Activated T-cell treated with anti-CD3 and anti-CD28 coated beads, Interleukin-2, amount 50 U/mL, for 72 hours (primary cell): ENCODE measurements around the gene GLA. TPM values are rescaled to one million over a fixed set of nuclear protein-coding genes. Genes with fewer than 3 reads are reported as not detected.

Experiments
- ATAC-seq, 2 donors: fragments of 150-1000 bp; cut with Tn5 transposase; replicated peaks in 1 of 2; 2 replicates each; pipeline ENCODE4 v1.10.0; 2021; ENCODE audit warnings: moderate library complexity in 2 of 2, mild to moderate bottlenecking in 1 of 2
- DNase-seq, 2 donors: peaks; one replicate each; pipeline ENCODE4 v3.0.0; 2021 to 2022; ENCODE audit warnings: mixed read lengths in 1 of 2
- H3K27ac Mint-ChIP-seq: one replicate; pipeline ENCODE4 v1.8.0; 2022; ENCODE audit warnings: mild to moderate bottlenecking, moderate library complexity, mixed read lengths
- H3K27me3 Mint-ChIP-seq: one replicate; pipeline ENCODE4 v1.8.0; 2022; ENCODE audit warnings: low read depth, mixed read lengths
- H3K36me3 Mint-ChIP-seq, 2 donors: one replicate each; pipeline ENCODE4 v1.8.0; 2022; ENCODE audit warnings: mixed read lengths in 2 of 2, mild to moderate bottlenecking in 1 of 2; ENCODE audit not compliant: insufficient read depth in 2 of 2
- H3K4me1 Mint-ChIP-seq: one replicate; pipeline ENCODE4 v1.8.0; 2022; ENCODE audit warnings: low read depth, mixed read lengths
- H3K4me3 Mint-ChIP-seq, 2 donors: one replicate each; pipeline ENCODE4 v1.8.0; 2022; ENCODE audit warnings: mild to moderate bottlenecking in 2 of 2, mixed read lengths in 2 of 2, moderate library complexity in 2 of 2
- H3K9me3 Mint-ChIP-seq, 2 donors: one replicate each; pipeline ENCODE4 v1.8.0; 2022; ENCODE audit warnings: mixed read lengths in 2 of 2
- total RNA-seq, 2 donors: library from RNA; stranded (reverse); gene quantifications; one replicate each; pipeline ENCODE4 v1.2.3, GENCODE V29; 2022

Gene GLA
- total RNA-seq, 2 donors from 2014 or later, result 43.7 to 48.1 TPM

- H3K27ac Mint-ChIP-seq, result peak overlapping the region; percentile 80
- H3K9me3 Mint-ChIP-seq, result no peaks in the 10 kb centered on the region
- H3K27me3 Mint-ChIP-seq, result peaks cover 19% of the 10 kb centered on the region
- peaks cover 43% of the 10 kb centered on the region for H3K4me1 Mint-ChIP-seq
- peak overlapping the region in 1 of 2 donors; percentile 41 for H3K4me3 Mint-ChIP-seq
- H3K36me3 Mint-ChIP-seq, result peaks cover 0 to 8% of the 10 kb centered on the region in 2 donors
- DNase-seq (no peak), ATAC-seq (no peak)
These were observed 9.0 kb upstream of the GLA start for GRCh38 chrX:101416691-101417090.

DNA sequence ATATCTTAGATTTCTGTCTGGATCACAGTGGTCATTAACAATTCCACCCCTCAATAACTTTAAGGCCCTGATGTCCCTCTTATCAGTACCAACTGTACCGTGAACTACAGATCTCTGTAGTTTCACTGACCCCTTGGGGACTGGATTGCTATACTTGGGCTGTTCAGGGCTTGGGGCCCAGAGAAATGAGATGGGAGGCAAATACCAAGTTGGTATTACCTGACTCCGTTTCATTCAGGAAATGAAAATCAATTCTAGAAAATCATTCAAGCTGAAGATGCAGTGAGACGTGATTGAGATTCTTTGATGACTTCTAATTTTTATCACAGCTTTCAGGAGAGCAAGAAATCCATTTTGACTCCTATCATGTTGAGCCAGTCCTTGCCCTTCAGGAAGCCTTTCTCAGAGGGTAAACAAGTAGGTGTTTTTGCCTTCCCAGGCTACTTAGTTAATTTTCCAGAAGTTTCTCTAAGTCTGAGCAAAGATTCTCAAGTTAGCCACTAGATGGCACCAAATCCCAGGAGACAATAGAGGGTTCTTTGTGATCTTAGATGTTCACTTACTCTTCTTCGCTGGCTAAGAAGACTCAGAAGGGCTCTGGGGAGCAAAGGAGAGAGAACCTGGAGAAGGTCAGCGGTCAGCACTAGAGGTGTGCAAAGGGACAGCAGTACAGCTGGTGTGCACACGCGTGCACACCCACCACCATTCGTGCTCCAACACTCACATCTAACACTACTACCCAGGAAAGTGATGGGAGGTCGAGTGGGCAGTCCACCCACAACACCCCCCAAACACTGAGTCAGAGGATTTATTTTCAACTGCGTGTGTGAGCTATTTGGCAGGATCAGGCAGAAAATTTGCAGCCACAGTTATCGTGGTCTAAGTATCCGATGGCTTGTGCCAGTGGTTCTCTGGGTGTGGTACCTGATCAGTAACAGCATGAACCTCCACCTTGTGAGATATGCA, 7.7 kb upstream of the GLA start:
- ATAC-seq, result peak; percentile 63 to 72

DNA sequence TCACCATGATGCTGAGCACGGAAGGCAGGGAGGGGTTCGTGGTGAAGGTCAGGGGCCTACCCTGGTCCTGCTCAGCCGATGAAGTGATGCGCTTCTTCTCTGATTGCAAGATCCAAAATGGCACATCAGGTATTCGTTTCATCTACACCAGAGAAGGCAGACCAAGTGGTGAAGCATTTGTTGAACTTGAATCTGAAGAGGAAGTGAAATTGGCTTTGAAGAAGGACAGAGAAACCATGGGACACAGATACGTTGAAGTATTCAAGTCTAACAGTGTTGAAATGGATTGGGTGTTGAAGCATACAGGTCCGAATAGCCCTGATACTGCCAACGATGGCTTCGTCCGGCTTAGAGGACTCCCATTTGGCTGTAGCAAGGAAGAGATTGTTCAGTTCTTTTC, 4.3 kb upstream of the GLA start:
- Mint-ChIP-seq H3K4me1 (peaks cover 37% of the 10 kb centered on the region), H3K4me3 (peak overlapping the region in 1 of 2 donors; percentile 25), H3K27me3 (no peaks in the 10 kb centered on the region), H3K9me3 (no peaks in the 10 kb centered on the region), H3K27ac (peak overlapping the region; percentile 86), H3K36me3 (peaks cover 5 to 13% of the 10 kb centered on the region in 2 donors)
- ATAC-seq (no peak), DNase-seq (no peak)

More for the DNA sequence above, 7.7 kb upstream of the GLA start:
- Mint-ChIP-seq H3K36me3 (peaks cover 0 to 8% of the 10 kb centered on the region in 2 donors), H3K9me3 (no peaks in the 10 kb centered on the region), H3K4me1 (peaks cover 48% of the 10 kb centered on the region), H3K27ac (peak overlapping the region; percentile 93), H3K4me3 (peak overlapping the region; percentile 59 to 66), H3K27me3 (peaks cover 15% of the 10 kb centered on the region)
- DNase-seq, result peak; percentile 38

DNA sequence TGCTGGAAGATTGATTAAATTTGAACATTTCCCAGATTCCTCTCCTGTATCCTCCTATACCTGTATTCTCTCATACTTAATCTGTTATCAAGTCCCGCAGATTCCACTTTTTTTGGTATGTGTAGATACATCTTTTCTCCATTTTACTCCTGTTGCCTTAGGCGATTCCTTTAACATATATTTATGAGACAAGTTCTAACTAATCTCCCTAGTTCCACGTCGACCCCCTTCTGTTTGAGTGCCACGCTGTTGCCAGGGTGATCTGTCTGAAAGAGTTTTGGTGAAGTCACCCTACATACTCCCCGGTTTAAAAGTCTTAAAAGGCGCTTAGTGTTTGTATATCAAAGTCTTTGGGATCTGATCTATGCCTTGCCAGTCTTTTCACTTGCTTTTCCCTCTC, 2.7 kb upstream of the GLA start:
- H3K9me3 Mint-ChIP-seq, result no peaks in the 10 kb centered on the region
- DNase-seq (no peak), ATAC-seq (no peak)
- H3K4me3 Mint-ChIP-seq, result peak overlapping the region; percentile 70 to 95
- peak overlapping the region; percentile 96 for H3K27ac Mint-ChIP-seq
- H3K36me3 Mint-ChIP-seq, result peaks cover 7 to 14% of the 10 kb centered on the region in 2 donors
- peaks cover 33% of the 10 kb centered on the region for H3K4me1 Mint-ChIP-seq
- no peaks in the 10 kb centered on the region for H3K27me3 Mint-ChIP-seq

GRCh38 chrX:101409043-101409442, 1.3 kb upstream of the GLA start:
- H3K27ac Mint-ChIP-seq, result peak overlapping the region; percentile 87
- peaks cover 24% of the 10 kb centered on the region for H3K4me1 Mint-ChIP-seq
- DNase-seq (no peak), ATAC-seq (no peak)
- no peaks in the 10 kb centered on the region for H3K27me3 Mint-ChIP-seq
- peak overlapping the region; percentile 85 to 96 for H3K4me3 Mint-ChIP-seq
- H3K9me3 Mint-ChIP-seq, result no peaks in the 10 kb centered on the region
- H3K36me3 Mint-ChIP-seq, result peaks cover 11 to 14% of the 10 kb centered on the region in 2 donors

DNA sequence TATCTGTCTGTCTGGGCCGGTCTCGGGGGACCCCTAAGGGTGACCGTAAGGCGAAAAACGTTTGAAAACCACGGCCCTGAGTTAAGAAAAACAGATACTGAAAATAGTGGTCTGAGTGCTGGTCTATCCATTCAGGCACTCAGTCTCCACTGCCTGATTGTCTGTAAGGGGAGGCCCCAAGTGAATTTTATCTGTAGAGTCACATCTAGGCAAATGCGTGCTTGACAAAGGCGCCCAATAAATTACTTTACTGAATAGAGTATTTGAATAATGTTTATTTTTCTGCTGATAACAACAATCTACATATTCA, 762 bp upstream of the GLA start:
- no peak for DNase-seq
- no peak for ATAC-seq
- peaks cover 12 to 14% of the 10 kb centered on the region in 2 donors for H3K36me3 Mint-ChIP-seq
- peak overlapping the region; percentile 85 to 96 for H3K4me3 Mint-ChIP-seq
- no peaks in the 10 kb centered on the region for H3K9me3 Mint-ChIP-seq
- H3K27me3 Mint-ChIP-seq, result no peaks in the 10 kb centered on the region
- H3K4me1 Mint-ChIP-seq, result peaks cover 23% of the 10 kb centered on the region
- H3K27ac Mint-ChIP-seq, result peak overlapping the region; percentile 97

DNA sequence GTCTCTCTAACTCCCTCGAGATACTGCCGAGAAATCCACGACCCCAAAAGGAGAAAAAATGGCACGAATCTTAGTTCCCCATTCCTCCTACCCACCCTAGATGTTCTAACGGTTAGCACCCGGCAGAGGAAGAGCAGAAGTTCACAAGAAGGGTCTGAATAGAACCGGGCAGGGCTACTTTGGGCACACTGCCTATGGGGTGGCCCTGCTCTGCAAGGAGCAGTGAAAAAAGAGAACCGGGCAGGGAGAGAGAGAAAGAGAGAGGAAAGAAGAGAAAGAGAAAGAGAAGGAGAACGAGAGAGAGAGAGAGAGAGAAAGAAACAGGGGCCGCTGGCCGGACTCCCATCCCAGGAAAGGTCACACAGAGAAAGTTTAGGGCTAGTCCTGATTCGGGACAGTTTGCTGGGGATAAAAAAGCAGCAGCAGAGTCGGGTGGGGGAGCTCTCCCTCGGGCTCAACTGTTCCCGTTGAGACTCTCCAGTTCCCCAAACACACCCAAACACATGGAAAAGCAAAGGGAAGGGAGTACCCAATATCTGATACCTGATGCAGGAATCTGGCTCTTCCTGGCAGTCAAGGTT, 468 bp downstream of the GLA start:
- H3K4me3 Mint-ChIP-seq, result peak overlapping the region; percentile 85 to 96
- peaks cover 10 to 16% of the 10 kb centered on the region in 2 donors for H3K36me3 Mint-ChIP-seq
- H3K4me1 Mint-ChIP-seq, result peaks cover 10% of the 10 kb centered on the region
- ATAC-seq (no peak), DNase-seq (no peak)
- no peaks in the 10 kb centered on the region for H3K9me3 Mint-ChIP-seq
- H3K27ac Mint-ChIP-seq, result peak overlapping the region; percentile 97
- no peaks in the 10 kb centered on the region for H3K27me3 Mint-ChIP-seq

- H3K4me1 Mint-ChIP-seq, result no peaks in the 10 kb centered on the region
- no peak for ATAC-seq
- no peak overlapping the region for H3K4me3 Mint-ChIP-seq
- no peaks in the 10 kb centered on the region for H3K27me3 Mint-ChIP-seq
- H3K27ac Mint-ChIP-seq, result no peak overlapping the region
- H3K36me3 Mint-ChIP-seq, result peaks cover 6 to 17% of the 10 kb centered on the region in 2 donors
- no peaks in the 10 kb centered on the region for H3K9me3 Mint-ChIP-seq
- DNase-seq, result no peak
These were observed 7.9 kb downstream of the GLA start for GRCh38 chrX:101399825-101400224.

DNA sequence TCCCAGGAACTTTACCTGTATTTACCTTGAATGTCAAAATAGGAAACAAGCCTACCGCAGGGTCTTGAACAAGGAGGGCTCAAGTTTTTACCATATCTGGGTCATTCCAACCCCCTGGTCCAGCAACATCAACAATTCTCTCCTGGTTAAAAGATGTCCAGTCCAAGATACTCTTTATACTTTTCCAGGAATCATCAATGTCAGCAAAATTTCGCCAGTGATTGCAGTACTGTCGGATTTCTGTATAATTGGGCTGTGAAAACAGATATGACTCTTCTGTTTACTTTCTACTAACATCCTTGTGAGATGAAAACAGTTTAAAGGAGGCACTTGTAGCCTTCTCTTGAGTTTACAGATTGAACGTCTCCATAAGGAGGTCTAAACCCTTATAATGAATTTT, 9.0 kb downstream of the GLA start:
- DNase-seq (no peak), ATAC-seq (no peak)
- H3K27ac Mint-ChIP-seq, result no peak overlapping the region
- no peak overlapping the region for H3K4me3 Mint-ChIP-seq
- H3K4me1 Mint-ChIP-seq, result peaks cover 4% of the 10 kb centered on the region
- no peaks in the 10 kb centered on the region for H3K9me3 Mint-ChIP-seq
- peaks cover 6 to 18% of the 10 kb centered on the region in 2 donors for H3K36me3 Mint-ChIP-seq
- no peaks in the 10 kb centered on the region for H3K27me3 Mint-ChIP-seq

DNA sequence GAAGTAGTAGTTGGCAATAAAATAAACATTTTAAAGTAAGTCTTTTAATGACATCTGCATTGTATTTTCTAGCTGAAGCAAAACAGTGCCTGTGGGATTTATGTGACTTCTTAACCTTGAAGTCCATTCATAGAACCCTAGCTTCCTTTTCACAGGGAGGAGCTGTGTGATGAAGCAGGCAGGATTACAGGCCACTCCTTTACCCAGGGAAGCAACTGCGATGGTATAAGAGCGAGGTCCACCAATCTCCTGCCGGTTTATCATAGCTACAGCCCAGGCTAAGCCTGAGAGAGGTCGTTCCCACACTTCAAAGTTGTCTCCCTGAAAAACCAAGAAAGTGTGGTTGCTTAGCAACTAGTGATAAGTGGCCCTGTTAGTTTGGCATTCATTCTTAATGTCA, 9.9 kb downstream of the GLA start:
- DNase-seq, result no peak
- no peaks in the 10 kb centered on the region for H3K27me3 Mint-ChIP-seq
- ATAC-seq, result no peak
- no peak overlapping the region for H3K4me3 Mint-ChIP-seq
- H3K9me3 Mint-ChIP-seq, result no peaks in the 10 kb centered on the region
- H3K27ac Mint-ChIP-seq, result peak overlapping the region; percentile 38
- peaks cover 10 to 24% of the 10 kb centered on the region in 2 donors for H3K36me3 Mint-ChIP-seq
- H3K4me1 Mint-ChIP-seq, result peaks cover 6% of the 10 kb centered on the region

GRCh38 chrX:101395789-101396188, 11.9 kb downstream of the GLA start:
- H3K27me3 Mint-ChIP-seq, result no peaks in the 10 kb centered on the region
- H3K4me1 Mint-ChIP-seq, result peaks cover 6% of the 10 kb centered on the region
- H3K36me3 Mint-ChIP-seq, result peaks cover 15 to 33% of the 10 kb centered on the region in 2 donors
- H3K27ac Mint-ChIP-seq, result peak overlapping the region; percentile 91
- H3K9me3 Mint-ChIP-seq, result no peaks in the 10 kb centered on the region
- no peak overlapping the region for H3K4me3 Mint-ChIP-seq
- DNase-seq (no peak), ATAC-seq (no peak)

DNA sequence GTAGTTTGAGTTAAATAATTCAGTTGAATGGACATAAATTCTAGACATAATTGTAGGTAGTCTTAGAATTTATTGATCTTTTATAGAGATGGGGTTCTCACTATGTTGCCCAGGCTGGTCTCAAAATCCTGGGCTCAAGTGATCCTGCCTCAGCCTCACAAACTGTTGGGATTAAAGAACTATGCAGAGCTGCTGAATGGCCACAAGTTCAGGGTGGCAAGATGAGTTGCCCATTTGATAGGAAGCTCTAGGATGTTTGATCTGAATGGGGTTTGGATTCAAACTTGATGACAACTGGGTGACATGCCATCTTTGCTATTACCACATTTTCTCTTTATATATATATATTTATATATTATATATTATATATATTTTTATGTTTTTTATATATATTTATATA, 13.4 kb downstream of the GLA start:
- Mint-ChIP-seq H3K27ac (peak overlapping the region; percentile 98), H3K4me3 (peak overlapping the region in 1 of 2 donors; percentile 91), H3K27me3 (no peaks in the 10 kb centered on the region), H3K36me3 (peaks cover 9 to 25% of the 10 kb centered on the region in 2 donors), H3K9me3 (no peaks in the 10 kb centered on the region), H3K4me1 (peaks cover 6% of the 10 kb centered on the region)
- ATAC-seq (no peak), DNase-seq (no peak)

DNA sequence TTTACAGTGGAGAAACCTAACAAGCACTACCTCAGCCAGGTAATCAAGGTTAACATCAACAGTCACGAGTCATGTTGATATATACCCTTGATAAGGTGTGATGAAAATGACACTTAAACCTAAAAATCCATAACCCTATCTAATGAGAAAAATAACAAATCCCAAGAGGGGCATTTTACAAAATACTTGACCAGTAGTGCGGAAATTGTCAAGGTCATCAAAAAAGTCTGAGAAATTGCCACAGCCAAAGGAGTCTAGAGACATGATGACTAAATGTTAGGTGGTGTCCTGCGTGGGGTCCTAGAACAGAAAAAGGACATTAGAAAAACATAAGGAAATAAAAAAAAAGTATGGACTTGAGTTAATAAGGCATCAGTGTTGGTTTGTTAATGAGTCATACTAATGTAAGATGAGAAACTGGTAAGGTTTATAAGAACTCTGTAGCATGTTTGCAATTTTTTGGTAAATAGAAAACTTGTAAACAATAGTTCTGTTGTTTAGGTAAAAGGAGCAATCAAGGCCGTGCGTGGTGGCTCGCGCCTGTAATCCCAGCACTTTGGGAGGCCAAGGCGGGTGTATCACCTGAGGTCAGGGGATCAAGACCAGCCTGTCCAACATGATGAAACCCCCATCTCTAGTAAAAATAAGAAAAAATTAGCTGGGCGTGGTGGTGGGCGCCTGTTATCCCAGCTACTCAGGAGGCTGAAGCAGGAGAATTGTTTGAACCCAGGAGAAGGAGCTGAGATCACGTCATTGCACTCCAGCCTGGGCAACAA, 14.0 kb downstream of the GLA start:
- Mint-ChIP-seq H3K4me1 (peaks cover 6% of the 10 kb centered on the region), H3K27ac (peak overlapping the region; percentile 98), H3K9me3 (no peaks in the 10 kb centered on the region), H3K4me3 (peak overlapping the region; percentile 91 to 96), H3K36me3 (peaks cover 9 to 22% of the 10 kb centered on the region in 2 donors), H3K27me3 (no peaks in the 10 kb centered on the region)
- no peak for ATAC-seq
- no peak for DNase-seq
